Measurements from ENCODE around the gene PCNT. TPM values are rescaled to one million over a fixed set of nuclear protein-coding genes. Genes with fewer than 3 reads are reported as not detected.
A peak's percentile ranks its signal among the peaks of the same experiment; 100 is the strongest.

Gene PCNT
- total RNA-seq, 1 experiment from 2014 or later = 39.6 TPM

DNA sequence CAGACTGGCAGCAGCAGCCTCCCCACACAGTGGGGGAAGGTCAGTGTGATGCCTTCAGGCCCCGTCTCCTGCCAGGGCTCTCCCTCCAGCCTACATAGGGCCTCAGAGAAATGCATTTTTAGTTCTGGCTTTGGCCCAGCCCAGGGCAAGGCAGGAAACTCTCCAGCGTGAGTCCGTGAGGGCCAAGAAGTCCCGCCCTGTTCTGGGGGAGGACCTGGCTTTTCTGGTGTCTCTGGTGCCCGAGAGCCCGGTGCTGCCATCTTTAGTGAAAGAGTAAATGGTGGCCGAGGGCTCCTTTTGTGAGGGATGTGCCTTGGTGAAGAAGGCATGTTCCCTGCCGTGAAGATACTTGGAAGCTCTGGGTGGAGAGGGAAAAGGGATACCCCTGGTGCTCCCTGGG lies 120.0 kb downstream of the PCNT start:
- no peak overlapping the region for H3K4me3 Mint-ChIP-seq

More for the DNA sequence above, 120.0 kb downstream of the PCNT start:
- H3K4me2 ChIP-seq (ENCODE audit: insufficient read depth, insufficient read length, low read length) = no peak overlapping the region
- H3K14ac ChIP-seq (ENCODE audit: insufficient read depth, low read length) = no peak overlapping the region
- no peak overlapping the region for H2BK5ac ChIP-seq (ENCODE audit: insufficient read length, low read length)
- H3K79me2 ChIP-seq (ENCODE audit: insufficient read depth, low read length) = no peaks in the 10 kb centered on the region
- H4K8ac ChIP-seq (replicated peaks; ENCODE audit: insufficient read length, low read depth, low read length) = no peak overlapping the region
- no peaks in the 10 kb centered on the region for H3K79me1 ChIP-seq (ENCODE audit: insufficient read depth, low read depth, low read length, poor library complexity, severe bottlenecking)
- Mint-ChIP-seq H3K4me1 (peaks cover 6 to 7% of the 10 kb centered on the region in 2 experiments), H3K9me3 (peaks cover 6 to 9% of the 10 kb centered on the region in 2 experiments), H3K27me3 (ENCODE audit: low read depth) (no peaks in the 10 kb centered on the region), H3K36me3 (ENCODE audit: insufficient read depth in 1 of 3, low read depth in 3 of 3) (peaks cover 48 to 79% (median 77%) of the 10 kb centered on the region in 3 experiments), H3K27ac (peak overlapping the region in 2 of 3 experiments; percentile 92 to 94; a peak in 4 of 7 replicates)
- H3K18ac ChIP-seq (ENCODE audit: insufficient read length, low read depth, low read length) = no peak overlapping the region
- H3K23me2 ChIP-seq (ENCODE audit: insufficient read length, low read depth, low read length, poor library complexity, severe bottlenecking) = no peaks in the 10 kb centered on the region
- no peak overlapping the region for H3K23ac ChIP-seq (ENCODE audit: insufficient read length, low read depth, low read length)
- H3K9me3 ChIP-seq (ENCODE audit: control insufficient read depth, low read depth, low read length) = no peaks in the 10 kb centered on the region
- no peak overlapping the region for H2BK12ac ChIP-seq (ENCODE audit: insufficient read length, low read depth, low read length)
- H3K4me1 ChIP-seq (ENCODE audit: insufficient read depth, low read length) = no peaks in the 10 kb centered on the region
- no peak overlapping the region for H2BK20ac ChIP-seq (ENCODE audit: low read depth, low read length, poor library complexity, severe bottlenecking)
- no peak overlapping the region for H3T11ph ChIP-seq (ENCODE audit: low read length)
- no peak overlapping the region for H2AFZ ChIP-seq (ENCODE audit: low read length)
- H2BK15ac ChIP-seq (ENCODE audit: low read depth, low read length) = no peak overlapping the region
- H4K91ac ChIP-seq (ENCODE audit: insufficient read length, low read depth, low read length) = no peak overlapping the region
- no peak overlapping the region for H2AK5ac ChIP-seq (ENCODE audit: insufficient read length, low read length)
- no peaks in the 10 kb centered on the region for H4K20me1 ChIP-seq (ENCODE audit: control insufficient read depth, insufficient read depth, insufficient read length)
- no peak overlapping the region for H2BK120ac ChIP-seq (ENCODE audit: low read depth, low read length, poor library complexity, severe bottlenecking)
- H3K4ac ChIP-seq (ENCODE audit: low read depth, low read length) = no peak overlapping the region
- no peak overlapping the region for H3K9ac ChIP-seq (ENCODE audit: extremely low read depth, insufficient read length, low read length)
- H4K5ac ChIP-seq (ENCODE audit: insufficient read length, low read depth, low read length) = no peak overlapping the region
- no CpG with 5 or more reads among the region's 8 CpGs for WGBS (ENCODE audit: extremely low coverage, insufficient read length, low lambda C conversion rate)
- H3K56ac ChIP-seq (ENCODE audit: insufficient read length, low read depth, low read length) = no peak overlapping the region
- H3K27ac ChIP-seq (ENCODE audit: insufficient read length, low read depth, low read length) = no peak overlapping the region
- H3K27me3 ChIP-seq (ENCODE audit: insufficient read depth, low read length) = no peaks in the 10 kb centered on the region
- DNase-seq = no peak
- TF ChIP-seq, protein P1, sequence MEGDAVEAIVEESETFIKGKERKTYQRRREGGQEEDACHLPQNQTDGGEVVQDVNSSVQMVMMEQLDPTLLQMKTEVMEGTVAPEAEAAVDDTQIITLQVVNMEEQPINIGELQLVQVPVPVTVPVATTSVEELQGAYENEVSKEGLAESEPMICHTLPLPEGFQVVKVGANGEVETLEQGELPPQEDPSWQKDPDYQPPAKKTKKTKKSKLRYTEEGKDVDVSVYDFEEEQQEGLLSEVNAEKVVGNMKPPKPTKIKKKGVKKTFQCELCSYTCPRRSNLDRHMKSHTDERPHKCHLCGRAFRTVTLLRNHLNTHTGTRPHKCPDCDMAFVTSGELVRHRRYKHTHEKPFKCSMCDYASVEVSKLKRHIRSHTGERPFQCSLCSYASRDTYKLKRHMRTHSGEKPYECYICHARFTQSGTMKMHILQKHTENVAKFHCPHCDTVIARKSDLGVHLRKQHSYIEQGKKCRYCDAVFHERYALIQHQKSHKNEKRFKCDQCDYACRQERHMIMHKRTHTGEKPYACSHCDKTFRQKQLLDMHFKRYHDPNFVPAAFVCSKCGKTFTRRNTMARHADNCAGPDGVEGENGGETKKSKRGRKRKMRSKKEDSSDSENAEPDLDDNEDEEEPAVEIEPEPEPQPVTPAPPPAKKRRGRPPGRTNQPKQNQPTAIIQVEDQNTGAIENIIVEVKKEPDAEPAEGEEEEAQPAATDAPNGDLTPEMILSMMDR (conservative IDR thresholded peaks at IDR 0.05) = no peak

Measured in H9 (cell line).